Kidney epithelial cell (primary cell): ENCODE data around the gene CEP170B. TPM values are rescaled to one million over a fixed set of nuclear protein-coding genes. Genes with fewer than 3 reads are reported as not detected.

Experiments used
- DNase-seq: peaks from one replicate; pipeline ENCODE4 v3.0.0-alpha.2; 2010; ENCODE audit warnings: low read depth
- H3K27me3 ChIP-seq: 2 replicates; pipeline ENCODE4 v1.6.0; 2011; ENCODE audit warnings: low read length; ENCODE audit not compliant: control insufficient read depth, insufficient read depth
- H3K36me3 ChIP-seq: 2 replicates; pipeline ENCODE4 v1.5.1; 2011; ENCODE audit warnings: low read length; ENCODE audit not compliant: control insufficient read depth, insufficient read depth
- H3K4me3 ChIP-seq: 2 replicates; pipeline ENCODE4 v1.5.1; 2011; ENCODE audit warnings: low read depth, mild to moderate bottlenecking, control low read depth, low read length
- CTCF ChIP-seq: IDR thresholded peaks from 2 replicates; pipeline ENCODE4 v1.5.1; 2011; ENCODE audit warnings: mild to moderate bottlenecking, moderate library complexity, low read length, control low read depth, inconsistent platforms; ENCODE audit not compliant: insufficient read depth, poor library complexity, severe bottlenecking
- total RNA-seq: library from RNA; depleted of rRNA; stranded (reverse); fragments of >200 nt; gene quantifications from 2 replicates; pipeline ENCODE4 v1.2.3, GENCODE V29; 2015

Gene CEP170B
- total RNA-seq, 1 donor from 2014 or later = 51.9 TPM

GRCh38 chr14:104936361-104937155, 71.5 kb downstream of the CEP170B start:
- no peak for DNase-seq
- Histone ChIP-seq H3K36me3 (no peaks in the 10 kb centered on the region), H3K27me3 (peaks cover 32% of the 10 kb centered on the region), H3K4me3 (no peak overlapping the region)
- TF ChIP-seq CTCF = no peak

- no peak for TF ChIP-seq CTCF
- Histone ChIP-seq H3K4me3 (no peak overlapping the region), H3K27me3 (peaks cover 25% of the 10 kb centered on the region), H3K36me3 (no peaks in the 10 kb centered on the region)
- no peak for DNase-seq
Observed at GRCh38 chr14:104937161-104937560, 72.1 kb downstream of the CEP170B start.

- DNase-seq = no peak
- Histone ChIP-seq H3K36me3 (no peaks in the 10 kb centered on the region), H3K4me3 (no peak overlapping the region), H3K27me3 (peaks cover 19% of the 10 kb centered on the region)
- no peak for TF ChIP-seq CTCF
Observed at GRCh38 chr14:104937694-104938365, 72.8 kb downstream of the CEP170B start.

- Histone ChIP-seq H3K27me3 (peaks cover 14% of the 10 kb centered on the region), H3K4me3 (no peak overlapping the region), H3K36me3 (no peaks in the 10 kb centered on the region)
- no peak for DNase-seq
- no peak for TF ChIP-seq CTCF
Observed at GRCh38 chr14:104938436-104938835, 73.4 kb downstream of the CEP170B start.

- DNase-seq = no peak
- H3K4me3 ChIP-seq = no peak overlapping the region
- no peak for TF ChIP-seq CTCF
- no peaks in the 10 kb centered on the region for H3K36me3 ChIP-seq
- H3K27me3 ChIP-seq = peaks cover 13% of the 10 kb centered on the region
Observed at GRCh38 chr14:104938960-104939359, 73.9 kb downstream of the CEP170B start.
